ENCODE data around the gene ADCY9. TPM values are rescaled to one million over a fixed set of nuclear protein-coding genes. Genes with fewer than 3 reads are reported as not detected.
A peak's percentile ranks its signal among the peaks of the same experiment; 100 is the strongest.

ADCY9 gene
- total and polyA plus RNA-seq, 12 donors, result 11.5 to 57.6 (median 42.7) TPM

DNA sequence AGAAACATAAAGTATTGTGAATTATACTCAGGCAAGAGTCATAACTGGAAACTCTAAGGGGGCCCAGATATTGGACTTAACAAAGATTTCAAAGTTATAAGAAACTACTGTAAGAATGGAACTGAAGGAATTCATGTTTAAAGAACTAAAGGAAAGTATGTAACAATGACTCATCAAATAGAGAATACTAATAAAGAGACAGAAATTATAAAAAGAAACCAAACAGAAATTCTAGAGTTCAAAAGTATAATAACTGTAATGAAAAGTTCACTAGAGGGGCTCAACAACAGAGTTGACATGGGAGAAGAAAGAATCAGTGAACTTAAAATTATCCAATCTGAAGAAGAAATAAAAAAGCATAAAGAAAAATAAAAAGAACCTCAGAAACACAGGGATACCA lies 55.4 kb downstream of the ADCY9 start:
- Histone ChIP-seq H3K27me3 (no peaks in the 10 kb centered on the region), H3K27ac (peak overlapping the region in 1 of 10 donors; percentile 11), H3K4me3 (no peak overlapping the region), H3K36me3 (no peaks in the 10 kb centered on the region), H3K4me1 (peaks cover 0 to 7% (median 0%) of the 10 kb centered on the region in 9 donors), H3K9me3 (peaks cover 0 to 49% (median 25%) of the 10 kb centered on the region in 11 donors)
- ATAC-seq (no peak), DNase-seq (no peak)
- intact Hi-C loops (cut with DNase I), result no loop called here
- TF ChIP-seq, protein P1, sequence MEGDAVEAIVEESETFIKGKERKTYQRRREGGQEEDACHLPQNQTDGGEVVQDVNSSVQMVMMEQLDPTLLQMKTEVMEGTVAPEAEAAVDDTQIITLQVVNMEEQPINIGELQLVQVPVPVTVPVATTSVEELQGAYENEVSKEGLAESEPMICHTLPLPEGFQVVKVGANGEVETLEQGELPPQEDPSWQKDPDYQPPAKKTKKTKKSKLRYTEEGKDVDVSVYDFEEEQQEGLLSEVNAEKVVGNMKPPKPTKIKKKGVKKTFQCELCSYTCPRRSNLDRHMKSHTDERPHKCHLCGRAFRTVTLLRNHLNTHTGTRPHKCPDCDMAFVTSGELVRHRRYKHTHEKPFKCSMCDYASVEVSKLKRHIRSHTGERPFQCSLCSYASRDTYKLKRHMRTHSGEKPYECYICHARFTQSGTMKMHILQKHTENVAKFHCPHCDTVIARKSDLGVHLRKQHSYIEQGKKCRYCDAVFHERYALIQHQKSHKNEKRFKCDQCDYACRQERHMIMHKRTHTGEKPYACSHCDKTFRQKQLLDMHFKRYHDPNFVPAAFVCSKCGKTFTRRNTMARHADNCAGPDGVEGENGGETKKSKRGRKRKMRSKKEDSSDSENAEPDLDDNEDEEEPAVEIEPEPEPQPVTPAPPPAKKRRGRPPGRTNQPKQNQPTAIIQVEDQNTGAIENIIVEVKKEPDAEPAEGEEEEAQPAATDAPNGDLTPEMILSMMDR (IDR thresholded peaks at IDR 0.05), result no peak

DNA sequence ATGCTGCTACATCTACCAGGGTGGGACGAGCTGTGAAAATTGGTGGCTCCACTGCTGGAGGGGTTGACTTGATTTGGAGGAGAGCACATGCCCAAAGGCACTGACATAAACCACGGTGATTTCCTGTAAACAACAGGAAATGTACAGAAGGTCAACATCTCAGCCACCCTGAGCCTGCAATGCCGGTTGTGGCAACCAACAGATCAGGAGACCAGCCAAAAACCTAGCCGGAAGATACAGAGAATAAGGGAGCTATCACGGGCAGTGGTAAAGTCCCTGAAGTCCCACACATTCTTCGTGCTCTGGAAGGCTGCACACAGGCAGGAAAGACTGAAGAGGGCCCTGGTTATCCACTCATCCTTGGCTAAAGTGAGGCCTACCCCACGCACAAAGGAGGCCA lies 56.2 kb downstream of the ADCY9 start:
- Histone ChIP-seq H3K27me3 (no peaks in the 10 kb centered on the region), H3K4me3 (no peak overlapping the region), H3K36me3 (no peaks in the 10 kb centered on the region), H3K27ac (peak overlapping the region in 1 of 10 donors; percentile 11), H3K4me1 (peaks cover 0 to 7% (median 0%) of the 10 kb centered on the region in 9 donors), H3K9me3 (peaks cover 0 to 49% (median 25%) of the 10 kb centered on the region in 11 donors)
- WGBS, 2 donors, result 62 to 82% methylated on average over 7 of the region's 7 CpGs
- DNase-seq (no peak), ATAC-seq (peak in 2 of 8 donors; percentile 22 to 50)
- intact Hi-C loops (cut with DNase I), result no loop called here
- TF ChIP-seq, protein P1 (IDR thresholded peaks at IDR 0.05), result no peak

DNA sequence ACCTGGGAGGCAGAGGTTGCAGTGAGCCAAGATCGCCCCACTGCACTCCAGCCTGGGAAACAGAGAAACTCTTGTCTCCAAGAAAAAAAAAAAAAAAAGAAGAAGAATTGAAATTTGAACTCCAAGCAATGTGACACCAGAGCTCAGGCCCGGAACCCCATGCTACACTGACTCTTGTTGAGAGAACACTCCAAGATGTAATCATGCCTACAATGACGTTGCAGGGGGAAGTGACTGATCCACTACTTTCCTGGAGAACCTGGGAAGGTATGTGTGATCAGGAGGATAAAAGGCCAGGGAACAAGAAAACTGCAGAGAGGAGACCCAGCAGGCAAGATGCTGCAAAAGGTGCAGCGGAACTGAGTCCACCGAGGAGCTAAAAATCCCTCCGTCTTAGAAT lies 57.9 kb downstream of the ADCY9 start:
- ATAC-seq (no peak), DNase-seq (no peak)
- 77 to 82% methylated on average over 6 of the region's 6 CpGs for WGBS, 2 donors
- no peak overlapping the region for H3K4me3 ChIP-seq
- TF ChIP-seq, protein P1 (IDR thresholded peaks at IDR 0.05), result no peak
- no peaks in the 10 kb centered on the region for H3K36me3 ChIP-seq
- no peak overlapping the region for H3K27ac ChIP-seq
- H3K4me1 ChIP-seq, result peaks cover 0 to 24% (median 14%) of the 10 kb centered on the region in 9 donors
- no peaks in the 10 kb centered on the region for H3K27me3 ChIP-seq
- H3K9me3 ChIP-seq, result peaks cover 0 to 40% (median 19%) of the 10 kb centered on the region in 11 donors
- intact Hi-C loops (cut with DNase I), result no loop called here

DNA sequence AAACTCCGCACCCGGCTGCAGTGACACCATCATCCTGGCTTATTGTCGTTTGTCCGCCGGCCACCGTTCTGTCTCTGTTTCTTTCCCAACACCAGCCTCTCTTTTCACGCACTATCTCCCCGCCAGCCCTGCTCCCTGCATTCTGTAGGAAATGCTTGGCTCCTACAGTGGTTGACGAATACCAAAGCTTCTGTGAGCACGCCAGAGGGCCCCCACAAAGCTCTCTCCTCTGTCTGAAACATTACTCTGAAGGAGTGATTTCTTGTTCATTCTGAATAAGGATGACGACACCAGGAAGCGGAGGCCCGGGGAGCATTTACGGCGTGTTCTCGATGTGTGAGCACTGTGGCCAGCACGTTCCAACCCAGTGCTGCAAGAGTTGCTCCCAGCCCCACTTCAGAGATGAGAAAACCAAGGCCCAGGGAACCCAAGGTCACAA lies 58.8 kb downstream of the ADCY9 start:
- Histone ChIP-seq H3K9me3 (peaks cover 0 to 31% (median 15%) of the 10 kb centered on the region in 11 donors), H3K4me1 (peaks cover 0 to 33% (median 22%) of the 10 kb centered on the region in 9 donors), H3K4me3 (no peak overlapping the region), H3K27ac (no peak overlapping the region), H3K36me3 (no peaks in the 10 kb centered on the region), H3K27me3 (no peaks in the 10 kb centered on the region)
- DNase-seq (no peak), ATAC-seq (no peak)
- TF ChIP-seq, protein P1 (IDR thresholded peaks at IDR 0.05), result no peak
- intact Hi-C loops (cut with DNase I), result no loop called here
- WGBS, 2 donors, result 91 to 93% methylated on average over 17 of the region's 17 CpGs
